Omental fat pad (tissue), 4 donors: ENCODE measurements around the gene DBN1. TPM values are rescaled to one million over a fixed set of nuclear protein-coding genes. Genes with fewer than 3 reads are reported as not detected.

Experiments
- ATAC-seq: fragments of 150-250 bp; one replicate; pipeline ENCODE4 v1.9.1; 2016; ENCODE audit warnings: mild to moderate bottlenecking, moderate library complexity; ENCODE audit not compliant: low FRiP score
- DNase-seq: peaks from one replicate; pipeline ENCODE4 v3.0.0-alpha.2; 2019; ENCODE audit warnings: low spot score
- total RNA-seq, 4 donors: library from RNA; depleted of rRNA; stranded (reverse); fragments of >200 nt; gene quantifications; one replicate each; pipeline ENCODE4 v1.1.0, GENCODE V29; 2016
- TF ChIP-seq, protein P1 (sequence below), 3 donors: fragments of 450-650 bp; IDR thresholded peaks; one replicate each; pipeline ENCODE4 v1.5.1; 2016 to 2017; ENCODE audit warnings: antibody characterized with exemption in 3 of 3, mild to moderate bottlenecking in 3 of 3, moderate library complexity in 2 of 3

DBN1 gene
- total RNA-seq, 4 donors from 2014 or later, result 33.5 to 78.5 (median 38.3) TPM

DNA sequence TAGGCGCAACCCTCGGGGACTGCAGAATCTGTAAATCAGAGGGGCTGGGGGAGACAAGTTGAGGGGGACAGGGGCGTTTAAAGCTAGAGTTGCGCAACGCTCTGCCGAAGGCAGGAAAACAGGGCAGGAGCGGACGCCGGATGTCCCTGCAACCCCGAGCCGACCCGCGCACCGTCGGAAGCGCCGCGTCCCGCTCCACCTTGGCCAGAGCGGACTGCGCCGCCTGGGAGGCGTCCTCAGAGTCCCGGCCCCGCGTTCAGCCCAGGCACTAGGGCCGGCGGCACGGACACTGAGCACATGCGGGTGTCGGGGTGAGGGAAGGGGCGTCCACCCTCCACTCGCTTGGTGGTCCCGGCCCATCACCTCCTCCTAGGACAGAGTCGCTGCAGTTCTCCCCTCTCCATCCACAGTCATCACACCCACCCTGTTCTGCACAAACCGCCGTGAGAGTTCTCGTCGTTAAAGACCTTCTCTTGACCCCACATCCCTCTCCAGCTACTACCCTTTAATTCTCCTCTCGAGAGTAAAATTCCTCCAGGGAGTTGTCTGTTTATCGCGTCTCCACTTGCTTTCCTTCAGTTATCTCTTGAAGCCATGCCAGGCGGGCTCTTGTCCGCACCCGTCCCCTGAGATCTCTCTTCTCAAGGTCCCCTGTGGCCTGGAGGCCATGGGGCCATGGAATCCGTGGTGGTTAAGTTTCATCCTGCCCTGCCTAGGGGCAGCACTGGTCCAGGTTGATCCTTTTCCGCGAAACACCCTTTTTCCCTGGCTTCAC lies 24.8 kb upstream of the DBN1 start:
- DNase-seq (no peak), ATAC-seq (no peak)
- TF ChIP-seq, protein P1, sequence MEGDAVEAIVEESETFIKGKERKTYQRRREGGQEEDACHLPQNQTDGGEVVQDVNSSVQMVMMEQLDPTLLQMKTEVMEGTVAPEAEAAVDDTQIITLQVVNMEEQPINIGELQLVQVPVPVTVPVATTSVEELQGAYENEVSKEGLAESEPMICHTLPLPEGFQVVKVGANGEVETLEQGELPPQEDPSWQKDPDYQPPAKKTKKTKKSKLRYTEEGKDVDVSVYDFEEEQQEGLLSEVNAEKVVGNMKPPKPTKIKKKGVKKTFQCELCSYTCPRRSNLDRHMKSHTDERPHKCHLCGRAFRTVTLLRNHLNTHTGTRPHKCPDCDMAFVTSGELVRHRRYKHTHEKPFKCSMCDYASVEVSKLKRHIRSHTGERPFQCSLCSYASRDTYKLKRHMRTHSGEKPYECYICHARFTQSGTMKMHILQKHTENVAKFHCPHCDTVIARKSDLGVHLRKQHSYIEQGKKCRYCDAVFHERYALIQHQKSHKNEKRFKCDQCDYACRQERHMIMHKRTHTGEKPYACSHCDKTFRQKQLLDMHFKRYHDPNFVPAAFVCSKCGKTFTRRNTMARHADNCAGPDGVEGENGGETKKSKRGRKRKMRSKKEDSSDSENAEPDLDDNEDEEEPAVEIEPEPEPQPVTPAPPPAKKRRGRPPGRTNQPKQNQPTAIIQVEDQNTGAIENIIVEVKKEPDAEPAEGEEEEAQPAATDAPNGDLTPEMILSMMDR (IDR thresholded peaks at IDR 0.05), result no peak

DNA sequence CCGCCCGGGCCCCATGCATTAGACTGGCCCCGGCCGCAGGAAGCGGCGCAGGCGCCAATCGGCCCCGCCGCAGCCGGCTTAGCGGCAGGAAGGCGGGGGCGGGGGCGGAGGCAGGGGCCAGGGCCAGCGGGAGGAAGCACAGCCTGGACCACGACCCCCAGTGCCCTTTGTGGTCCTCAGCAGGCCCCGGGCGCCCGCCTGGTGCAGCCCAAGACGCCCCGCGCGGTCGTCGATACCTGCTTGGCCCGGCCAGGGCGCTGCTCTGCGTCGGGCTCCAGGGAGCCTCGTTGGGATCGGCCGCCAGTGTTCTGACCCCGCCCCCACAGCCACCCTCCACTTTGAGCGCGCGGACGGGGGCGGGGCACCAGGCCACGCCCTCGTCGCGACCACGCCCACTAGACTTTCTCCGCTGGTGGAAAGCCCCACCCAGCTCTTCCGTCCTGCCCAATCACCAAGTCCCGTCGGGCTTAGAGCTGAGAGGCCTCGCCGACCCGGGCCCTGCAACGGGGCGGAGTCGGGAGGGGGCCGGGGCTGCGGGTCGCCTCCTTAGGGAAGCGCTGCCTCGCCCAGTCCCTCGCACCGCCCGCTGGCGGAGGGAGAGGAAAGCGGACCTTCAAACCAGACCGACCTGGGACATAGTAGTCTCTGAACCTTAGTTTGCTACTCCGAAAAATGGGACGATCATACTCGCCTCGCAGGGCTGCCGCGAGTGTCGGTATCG lies 24.0 kb upstream of the DBN1 start, which contains the start of gene PDLIM7:
Gene PDLIM7 (minus strand): TSS at position 313 of the 721 bp plus-strand sequence. CDS start 1,092 bp downstream, outside the sequence.
- TF ChIP-seq, protein P1 (IDR thresholded peaks at IDR 0.05), result no peak
- DNase-seq (peak; percentile 88), ATAC-seq (peak; percentile 81)

DNA sequence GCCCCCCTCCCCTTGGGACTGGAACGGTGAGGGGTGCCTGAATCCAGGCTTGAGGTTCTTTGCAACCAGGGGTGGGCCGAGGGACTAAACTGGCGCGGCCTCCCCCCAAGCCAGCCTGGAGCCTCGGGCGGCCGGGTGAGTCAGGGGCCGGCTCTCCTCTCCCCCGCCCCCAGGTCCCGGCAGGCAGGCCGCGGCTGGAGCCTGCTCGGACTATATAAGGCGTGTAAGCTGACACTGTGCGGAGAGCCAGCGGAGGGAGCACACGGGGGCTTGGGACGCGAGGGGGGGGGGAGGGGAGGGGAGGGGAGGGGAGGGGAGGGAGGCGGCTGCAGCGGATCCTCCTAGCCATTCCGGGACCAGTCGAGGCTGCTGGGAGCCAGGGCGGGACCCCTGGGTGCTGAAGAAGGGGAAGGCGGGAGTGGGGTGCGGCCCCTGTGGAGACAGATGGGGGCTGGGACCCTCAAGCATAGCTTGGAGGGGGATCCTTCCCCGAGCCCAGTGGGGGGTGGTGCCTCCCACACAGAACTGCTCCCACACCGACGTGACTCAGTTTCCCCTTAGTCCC lies 23.4 kb upstream of the DBN1 start:
- ATAC-seq (peak; percentile 74), DNase-seq (no peak)

DNA sequence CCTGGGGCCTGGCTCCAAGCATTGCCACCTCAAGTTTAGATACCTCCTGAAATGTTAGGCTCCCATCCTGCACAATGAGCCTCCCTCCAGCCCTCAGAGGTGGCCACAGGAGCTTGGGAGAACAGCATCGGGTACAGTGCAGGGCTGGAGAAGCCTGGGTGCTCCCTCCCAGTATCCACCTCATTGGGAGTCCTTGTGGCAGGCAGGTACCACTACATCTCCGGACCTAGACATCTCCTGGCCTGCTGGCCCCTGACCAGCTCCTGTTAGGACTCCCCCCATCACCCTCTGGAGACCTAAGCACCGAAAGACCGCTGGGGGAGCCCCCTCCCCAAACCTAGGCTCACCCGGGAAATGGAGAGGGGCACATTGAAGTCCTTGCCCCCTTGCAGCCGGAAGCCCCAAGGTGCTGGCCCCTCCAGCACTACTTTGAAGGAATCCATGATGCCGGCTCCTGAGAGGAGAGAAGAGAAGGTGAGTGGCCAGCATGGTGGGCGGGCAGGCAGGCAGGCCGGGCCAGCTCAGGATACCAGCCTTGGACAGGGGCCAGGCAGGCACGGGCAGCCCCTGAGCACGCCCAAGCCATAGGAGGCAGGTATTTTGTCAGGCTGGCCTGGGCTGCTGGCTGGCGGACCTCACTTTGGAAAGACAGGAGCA lies 22.8 kb upstream of the DBN1 start:
- TF ChIP-seq, protein P1 (IDR thresholded peaks at IDR 0.05), result no peak
- ATAC-seq, result peak; percentile 6
- no peak for DNase-seq

More for the DNA sequence above, 23.4 kb upstream of the DBN1 start:
- TF ChIP-seq, protein P1 (IDR thresholded peaks at IDR 0.05), result no peak

DNA sequence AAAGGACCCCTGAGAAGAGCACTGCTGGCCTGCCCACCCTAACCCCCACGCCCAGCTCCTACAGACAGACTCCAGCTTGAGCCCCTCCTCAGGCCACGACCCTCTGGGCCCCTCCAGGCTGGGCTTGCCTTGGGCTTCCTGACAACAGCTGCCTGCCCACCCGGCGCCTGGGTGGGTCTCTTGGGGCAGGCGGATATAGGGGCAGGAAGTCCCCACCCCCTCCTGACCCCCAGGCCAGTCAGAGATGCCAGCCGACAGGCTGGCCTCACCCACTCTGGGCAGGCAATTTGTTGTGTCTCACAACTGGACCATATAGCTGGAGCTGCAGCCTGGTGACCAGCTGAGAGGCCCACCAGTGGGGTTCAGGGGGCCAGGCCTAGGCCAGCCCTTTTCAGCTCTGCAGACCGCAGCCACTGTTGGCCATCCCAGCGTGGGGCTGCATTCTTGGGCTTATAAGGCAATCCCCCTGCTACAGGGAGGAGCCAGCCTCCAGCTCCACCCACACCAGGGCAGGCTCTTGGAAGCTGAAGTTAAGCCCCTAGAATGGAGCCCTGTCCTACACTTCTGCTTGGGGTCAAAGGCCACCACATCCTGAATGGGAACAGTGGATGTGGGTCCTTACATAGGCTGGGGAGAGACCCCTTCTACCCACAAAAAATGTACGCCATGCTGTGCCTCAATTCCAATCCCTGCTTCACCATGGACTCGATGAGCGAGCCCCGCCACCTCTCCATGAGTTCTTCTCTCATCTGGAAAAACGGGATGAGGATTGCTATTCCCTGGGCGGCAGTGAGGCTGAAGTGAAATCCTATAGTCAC lies 22.0 kb upstream of the DBN1 start:
- no peak for DNase-seq
- TF ChIP-seq, protein P1 (IDR thresholded peaks at IDR 0.05), result no peak
- no peak for ATAC-seq
